Fibroblast of gingiva (primary cell): ENCODE measurements around the gene CPN2.

Experiments
- DNase-seq: peaks from one replicate; pipeline ENCODE4 v3.0.0-alpha.2; 2011; ENCODE audit warnings: low read depth

The CPN2 gene

GRCh38 chr3:194313560-194314387 is 37.4 kb downstream of the CPN2 start:
- DNase-seq: peak; percentile 63

- DNase-seq: peak; percentile 48
Measured at GRCh38 chr3:194312743-194313281, 38.3 kb downstream of the CPN2 start.

- DNase-seq: no peak
Measured at GRCh38 chr3:194312186-194312742, 38.9 kb downstream of the CPN2 start.

GRCh38 chr3:194311000-194311399 is 40.1 kb downstream of the CPN2 start:
- no peak for DNase-seq

GRCh38 chr3:194310060-194310835 is 40.9 kb downstream of the CPN2 start:
- no peak for DNase-seq

GRCh38 chr3:194308601-194309449 is 42.3 kb downstream of the CPN2 start:
- no peak for DNase-seq

GRCh38 chr3:194307849-194308248 is 43.3 kb downstream of the CPN2 start:
- DNase-seq: no peak

GRCh38 chr3:194306771-194307640 is 44.1 kb downstream of the CPN2 start:
- DNase-seq: no peak

- DNase-seq: no peak
Measured at GRCh38 chr3:194306109-194306686, 44.9 kb downstream of the CPN2 start.

- no peak for DNase-seq
Measured at GRCh38 chr3:194305356-194306108, 45.6 kb downstream of the CPN2 start.

- no peak for DNase-seq
Measured at GRCh38 chr3:194304186-194304917, 46.8 kb downstream of the CPN2 start.

- DNase-seq: no peak
Measured at GRCh38 chr3:194303749-194304148, 47.4 kb downstream of the CPN2 start.

GRCh38 chr3:194301730-194302129 is 49.4 kb downstream of the CPN2 start:
- DNase-seq: no peak

GRCh38 chr3:194300936-194301335 is 50.2 kb downstream of the CPN2 start:
- DNase-seq: no peak

- DNase-seq: peak; percentile 52
Measured at GRCh38 chr3:194300382-194300758, 50.8 kb downstream of the CPN2 start.

- DNase-seq: no peak
Measured at GRCh38 chr3:194298331-194299227, 52.5 kb downstream of the CPN2 start.

GRCh38 chr3:194296454-194297263 is 54.5 kb downstream of the CPN2 start:
- peak; percentile 89 for DNase-seq
